ENCODE measurements around the gene ACADM.
A peak's percentile ranks its signal among the peaks of the same experiment; 100 is the strongest.

ACADM gene

GRCh38 chr1:75786901-75787493 lies 62.5 kb downstream of the ACADM start:
- Histone ChIP-seq H3K9me3 (replicated peaks in 1 of 2; ENCODE audit: control insufficient read depth in 2 of 2, insufficient read depth in 1 of 2, low read depth in 1 of 2, low read length in 2 of 2) (no peaks in the 10 kb centered on the region), H2BK120ac (ENCODE audit: low read depth, low read length) (no peak overlapping the region), H3K27ac (replicated peaks; ENCODE audit: low read length) (no peak overlapping the region), H2BK15ac (ENCODE audit: low read length) (no peak overlapping the region), H3K4me1 (ENCODE audit: control insufficient read depth in 2 of 2, insufficient read depth in 1 of 2, low read depth in 1 of 2, low read length in 2 of 2) (peaks cover 2 to 14% of the 10 kb centered on the region in 2 donors), H4K91ac (ENCODE audit: low read depth, low read length, poor library complexity) (no peak overlapping the region), H3K36me3 (replicated peaks in 1 of 2; ENCODE audit: control insufficient read depth in 2 of 2, insufficient read depth in 2 of 2, low read length in 2 of 2) (peaks cover 6 to 51% of the 10 kb centered on the region in 2 donors), H4K8ac (ENCODE audit: low read depth, low read length) (no peak overlapping the region), H3K14ac (ENCODE audit: low read length) (no peak overlapping the region), H3K4ac (ENCODE audit: low read length) (no peak overlapping the region), H2BK12ac (ENCODE audit: low read length) (no peak overlapping the region), H3K23ac (ENCODE audit: low read depth, low read length, poor library complexity) (no peak overlapping the region), H3K4me2 (ENCODE audit: insufficient read depth, low read length, poor library complexity, severe bottlenecking) (peak overlapping the region; percentile 39), H3K79me1 (ENCODE audit: low read depth, low read length) (no peaks in the 10 kb centered on the region), H2BK5ac (ENCODE audit: low read length) (no peak overlapping the region), H2AFZ (ENCODE audit: low read length) (no peak overlapping the region), H2AK5ac (ENCODE audit: low read depth, low read length) (no peak overlapping the region), H3K9ac (ENCODE audit: low read depth, low read length, poor library complexity) (no peak overlapping the region), H3K27me3 (ENCODE audit: control insufficient read depth in 3 of 3, insufficient read depth in 3 of 3, low read depth in 1 of 3, low read length in 3 of 3) (no peaks in the 10 kb centered on the region), H3K18ac (ENCODE audit: low read length) (no peak overlapping the region), H3K4me3 (ENCODE audit: low read length in 2 of 2) (peak overlapping the region; percentile 71 to 78)
- no CpG with 5 or more reads among the region's 10 CpGs for WGBS, 2 donors (ENCODE audit: extremely low coverage in 2 of 2, insufficient read length in 2 of 2, insufficient replicate concordance in 1 of 2)
- no peak for DNase-seq (ENCODE audit: low spot score)

- peak overlapping the region; percentile 39 for H3K4me2 ChIP-seq (ENCODE audit: insufficient read depth, low read length, poor library complexity, severe bottlenecking)
- no peak overlapping the region for H3K23ac ChIP-seq (ENCODE audit: low read depth, low read length, poor library complexity)
- no peak overlapping the region for H2AFZ ChIP-seq (ENCODE audit: low read length)
- no peak overlapping the region for H2AK5ac ChIP-seq (ENCODE audit: low read depth, low read length)
- DNase-seq (ENCODE audit: low spot score): no peak
- no peak overlapping the region for H3K14ac ChIP-seq (ENCODE audit: low read length)
- H4K91ac ChIP-seq (ENCODE audit: low read depth, low read length, poor library complexity): no peak overlapping the region
- H2BK120ac ChIP-seq (ENCODE audit: low read depth, low read length): no peak overlapping the region
- H2BK12ac ChIP-seq (ENCODE audit: low read length): no peak overlapping the region
- no peaks in the 10 kb centered on the region for H3K79me1 ChIP-seq (ENCODE audit: low read depth, low read length)
- no peak overlapping the region for H3K18ac ChIP-seq (ENCODE audit: low read length)
- H3K36me3 ChIP-seq (replicated peaks in 1 of 2; ENCODE audit: control insufficient read depth in 2 of 2, insufficient read depth in 2 of 2, low read length in 2 of 2): peaks cover 7 to 56% of the 10 kb centered on the region in 2 donors
- no peak overlapping the region for H2BK15ac ChIP-seq (ENCODE audit: low read length)
- no peaks in the 10 kb centered on the region for H3K9me3 ChIP-seq (replicated peaks in 1 of 2; ENCODE audit: control insufficient read depth in 2 of 2, insufficient read depth in 1 of 2, low read depth in 1 of 2, low read length in 2 of 2)
- peak overlapping the region in 1 of 2 donors; percentile 78 for H3K4me3 ChIP-seq (ENCODE audit: low read length in 2 of 2)
- H4K8ac ChIP-seq (ENCODE audit: low read depth, low read length): no peak overlapping the region
- H3K4ac ChIP-seq (ENCODE audit: low read length): no peak overlapping the region
- H3K27me3 ChIP-seq (ENCODE audit: control insufficient read depth in 3 of 3, insufficient read depth in 3 of 3, low read depth in 1 of 3, low read length in 3 of 3): no peaks in the 10 kb centered on the region
- no peak overlapping the region for H2BK5ac ChIP-seq (ENCODE audit: low read length)
- H3K9ac ChIP-seq (ENCODE audit: low read depth, low read length, poor library complexity): no peak overlapping the region
- no peak overlapping the region for H3K27ac ChIP-seq (replicated peaks; ENCODE audit: low read length)
- peaks cover 2 to 14% of the 10 kb centered on the region in 2 donors for H3K4me1 ChIP-seq (ENCODE audit: control insufficient read depth in 2 of 2, insufficient read depth in 1 of 2, low read depth in 1 of 2, low read length in 2 of 2)
- no CpG with 5 or more reads among the region's 4 CpGs for WGBS, 2 donors (ENCODE audit: extremely low coverage in 2 of 2, insufficient read length in 2 of 2, insufficient replicate concordance in 1 of 2)
Observed at GRCh38 chr1:75787524-75787923, 63.0 kb downstream of the ACADM start.

- Histone ChIP-seq H3K4me2 (ENCODE audit: insufficient read depth, low read length, poor library complexity, severe bottlenecking) (no peak overlapping the region), H4K8ac (ENCODE audit: low read depth, low read length) (no peak overlapping the region), H3K9ac (ENCODE audit: low read depth, low read length, poor library complexity) (no peak overlapping the region), H3K4ac (ENCODE audit: low read length) (no peak overlapping the region), H3K23ac (ENCODE audit: low read depth, low read length, poor library complexity) (no peak overlapping the region), H2BK12ac (ENCODE audit: low read length) (no peak overlapping the region), H2BK120ac (ENCODE audit: low read depth, low read length) (no peak overlapping the region), H3K36me3 (replicated peaks in 1 of 2; ENCODE audit: control insufficient read depth in 2 of 2, insufficient read depth in 2 of 2, low read length in 2 of 2) (peaks cover 14 to 80% of the 10 kb centered on the region in 2 donors), H4K91ac (ENCODE audit: low read depth, low read length, poor library complexity) (no peak overlapping the region), H3K18ac (ENCODE audit: low read length) (no peak overlapping the region), H2AFZ (ENCODE audit: low read length) (no peak overlapping the region), H3K14ac (ENCODE audit: low read length) (no peak overlapping the region), H2AK5ac (ENCODE audit: low read depth, low read length) (no peak overlapping the region), H2BK15ac (ENCODE audit: low read length) (no peak overlapping the region), H3K4me3 (ENCODE audit: low read length in 2 of 2) (no peak overlapping the region), H3K9me3 (replicated peaks in 1 of 2; ENCODE audit: control insufficient read depth in 2 of 2, insufficient read depth in 1 of 2, low read depth in 1 of 2, low read length in 2 of 2) (no peaks in the 10 kb centered on the region), H3K79me1 (ENCODE audit: low read depth, low read length) (no peaks in the 10 kb centered on the region), H2BK5ac (ENCODE audit: low read length) (no peak overlapping the region), H3K4me1 (ENCODE audit: control insufficient read depth in 2 of 2, insufficient read depth in 1 of 2, low read depth in 1 of 2, low read length in 2 of 2) (peaks cover 2 to 14% of the 10 kb centered on the region in 2 donors), H3K27ac (replicated peaks; ENCODE audit: low read length) (no peak overlapping the region), H3K27me3 (ENCODE audit: control insufficient read depth in 3 of 3, insufficient read depth in 3 of 3, low read depth in 1 of 3, low read length in 3 of 3) (no peaks in the 10 kb centered on the region)
- no peak for DNase-seq (ENCODE audit: low spot score)
Observed at GRCh38 chr1:75789988-75790387, 65.5 kb downstream of the ACADM start.

- Histone ChIP-seq H3K27ac (replicated peaks; ENCODE audit: low read length) (no peak overlapping the region), H3K4me3 (ENCODE audit: low read length in 2 of 2) (no peak overlapping the region), H3K36me3 (replicated peaks in 1 of 2; ENCODE audit: control insufficient read depth in 2 of 2, insufficient read depth in 2 of 2, low read length in 2 of 2) (peaks cover 21 to 91% of the 10 kb centered on the region in 2 donors)
Observed at GRCh38 chr1:75791022-75791421, 66.5 kb downstream of the ACADM start.

More at GRCh38 chr1:75791022-75791421, 66.5 kb downstream of the ACADM start:
- H3K4ac ChIP-seq (ENCODE audit: low read length): no peak overlapping the region
- H3K23ac ChIP-seq (ENCODE audit: low read depth, low read length, poor library complexity): no peak overlapping the region
- no peak overlapping the region for H2BK5ac ChIP-seq (ENCODE audit: low read length)
- no peak overlapping the region for H2BK120ac ChIP-seq (ENCODE audit: low read depth, low read length)
- no CpG with 5 or more reads among the region's 1 CpG for WGBS, 2 donors (ENCODE audit: extremely low coverage in 2 of 2, insufficient read length in 2 of 2, insufficient replicate concordance in 1 of 2)
- DNase-seq (ENCODE audit: low spot score): no peak
- H3K14ac ChIP-seq (ENCODE audit: low read length): no peak overlapping the region
- H2AK5ac ChIP-seq (ENCODE audit: low read depth, low read length): no peak overlapping the region
- no peaks in the 10 kb centered on the region for H3K9me3 ChIP-seq (replicated peaks in 1 of 2; ENCODE audit: control insufficient read depth in 2 of 2, insufficient read depth in 1 of 2, low read depth in 1 of 2, low read length in 2 of 2)
- H3K4me1 ChIP-seq (ENCODE audit: control insufficient read depth in 2 of 2, insufficient read depth in 1 of 2, low read depth in 1 of 2, low read length in 2 of 2): peaks cover 2 to 14% of the 10 kb centered on the region in 2 donors
- H4K91ac ChIP-seq (ENCODE audit: low read depth, low read length, poor library complexity): no peak overlapping the region
- no peaks in the 10 kb centered on the region for H3K27me3 ChIP-seq (ENCODE audit: control insufficient read depth in 3 of 3, insufficient read depth in 3 of 3, low read depth in 1 of 3, low read length in 3 of 3)
- H3K18ac ChIP-seq (ENCODE audit: low read length): no peak overlapping the region
- H2BK12ac ChIP-seq (ENCODE audit: low read length): no peak overlapping the region
- no peak overlapping the region for H3K9ac ChIP-seq (ENCODE audit: low read depth, low read length, poor library complexity)
- no peak overlapping the region for H2AFZ ChIP-seq (ENCODE audit: low read length)
- H4K8ac ChIP-seq (ENCODE audit: low read depth, low read length): no peak overlapping the region
- H3K4me2 ChIP-seq (ENCODE audit: insufficient read depth, low read length, poor library complexity, severe bottlenecking): no peak overlapping the region
- no peak overlapping the region for H2BK15ac ChIP-seq (ENCODE audit: low read length)
- H3K79me1 ChIP-seq (ENCODE audit: low read depth, low read length): no peaks in the 10 kb centered on the region
